Hypothalamus (tissue), 51 donors: ENCODE results near the gene SPEM1.

Experiments
- DNase-seq, 51 donors: peaks; one replicate each; lab custom pipeline; 2025; lab: John Stamatoyannopoulos, UW

SPEM1 gene, protein sequence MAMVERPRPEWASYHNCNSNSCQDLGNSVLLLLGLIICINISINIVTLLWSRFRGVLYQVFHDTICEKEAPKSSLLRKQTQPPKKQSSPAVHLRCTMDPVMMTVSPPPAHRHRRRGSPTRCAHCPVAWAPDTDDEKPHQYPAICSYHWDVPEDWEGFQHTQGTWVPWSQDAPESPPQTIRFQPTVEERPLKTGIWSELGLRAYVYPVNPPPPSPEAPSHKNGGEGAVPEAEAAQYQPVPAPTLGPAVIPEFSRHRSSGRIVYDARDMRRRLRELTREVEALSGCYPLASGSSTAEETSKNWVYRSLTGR

DNA sequence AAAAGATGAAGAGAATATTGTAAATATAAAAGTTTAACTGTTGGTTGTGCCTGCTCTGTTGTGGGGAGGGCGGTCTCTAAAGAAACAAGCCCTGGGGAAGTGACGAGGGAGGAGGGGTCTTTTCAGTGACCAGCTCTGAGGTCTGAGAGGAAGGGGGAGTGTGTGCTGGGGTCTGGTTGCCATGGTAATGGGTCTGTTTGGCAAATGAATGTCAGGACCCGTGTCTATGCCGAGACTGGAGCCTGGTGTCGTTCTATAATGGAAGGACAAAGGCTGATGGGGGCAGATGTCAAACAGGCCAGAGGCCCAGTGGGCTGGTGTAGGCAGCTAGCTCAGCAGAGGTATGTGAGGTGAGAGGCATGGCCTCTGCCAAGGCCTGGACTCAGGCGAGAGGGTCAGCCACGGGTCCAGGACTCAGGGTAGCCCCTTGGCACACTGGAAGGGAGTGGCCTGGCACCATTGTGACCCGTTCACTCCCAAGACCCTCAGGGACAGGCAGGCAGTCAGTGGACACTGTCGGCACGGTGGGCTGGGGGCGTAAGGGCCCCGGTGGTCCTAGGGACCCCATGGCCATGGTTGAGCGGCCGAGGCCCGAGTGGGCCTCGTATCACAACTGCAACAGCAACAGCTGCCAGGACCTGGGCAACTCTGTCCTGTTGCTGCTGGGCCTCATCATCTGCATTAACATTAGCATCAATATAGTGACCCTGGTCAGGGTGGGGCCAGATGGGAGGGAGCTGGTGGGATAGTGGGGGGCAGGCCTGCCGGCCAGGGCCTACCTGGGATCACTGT lies at the start of gene SPEM1:
TSS of gene SPEM1 (plus strand) at position 506 of the 792 bp plus-strand sequence. CDS start at position 567, 61 bp downstream.
- no peak for DNase-seq

DNA sequence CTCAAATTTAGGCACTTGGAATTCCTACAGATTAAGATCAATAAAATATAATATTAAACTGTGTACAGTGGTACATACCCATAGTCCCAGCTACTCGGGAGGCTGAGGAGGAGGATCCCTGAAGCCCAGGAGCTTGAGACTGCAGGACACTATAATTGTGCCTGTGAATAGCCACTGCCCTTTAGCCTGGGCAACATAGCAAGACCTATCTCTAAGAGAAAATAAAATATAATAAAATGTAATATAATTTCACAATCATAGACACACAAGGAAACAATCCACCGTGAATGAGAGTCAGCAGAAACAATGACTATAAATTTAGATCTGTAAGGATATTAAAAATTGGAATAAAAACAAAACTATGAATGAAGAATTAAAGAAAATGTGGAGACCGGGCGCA lies 49.3 kb upstream of the SPEM1 start:
- no peak for DNase-seq

DNA sequence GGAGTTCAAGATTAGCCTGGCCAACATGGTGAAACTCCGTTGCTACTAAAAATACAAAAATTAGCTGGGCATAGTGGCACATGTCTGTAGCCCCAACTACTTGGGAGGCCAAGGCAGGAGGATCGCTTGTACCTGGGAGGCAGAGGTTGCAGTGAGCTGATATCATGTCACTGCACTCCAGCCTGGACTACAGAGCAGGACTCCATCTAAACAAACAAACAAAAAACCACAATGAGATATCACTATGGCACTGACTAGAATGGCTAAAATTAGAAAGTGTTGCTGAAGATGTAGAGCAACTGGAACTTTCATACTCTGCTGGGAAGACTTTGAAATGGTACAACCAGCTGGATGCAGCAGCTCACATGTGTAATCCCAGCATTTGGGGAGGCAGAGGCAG lies 45.8 kb upstream of the SPEM1 start:
- no peak for DNase-seq

DNA sequence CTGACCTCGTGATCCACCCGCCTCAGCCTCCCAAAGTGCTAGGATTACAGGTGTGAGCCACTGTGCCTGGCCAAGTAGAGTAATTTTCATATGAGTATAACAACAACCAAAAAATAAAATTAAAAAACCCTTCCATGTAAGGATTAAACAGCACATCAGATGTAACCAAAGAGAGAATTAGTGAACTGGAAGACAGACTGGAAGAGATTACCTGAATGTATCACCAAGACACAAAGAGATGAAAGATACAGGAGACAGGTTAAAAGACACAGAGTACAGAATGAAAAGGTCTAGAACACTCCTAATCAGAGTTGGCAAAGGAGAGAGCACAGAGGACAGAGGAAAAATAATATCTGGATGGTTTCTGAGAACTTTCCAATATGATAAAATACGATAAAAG lies 41.0 kb upstream of the SPEM1 start:
- DNase-seq: no peak

DNA sequence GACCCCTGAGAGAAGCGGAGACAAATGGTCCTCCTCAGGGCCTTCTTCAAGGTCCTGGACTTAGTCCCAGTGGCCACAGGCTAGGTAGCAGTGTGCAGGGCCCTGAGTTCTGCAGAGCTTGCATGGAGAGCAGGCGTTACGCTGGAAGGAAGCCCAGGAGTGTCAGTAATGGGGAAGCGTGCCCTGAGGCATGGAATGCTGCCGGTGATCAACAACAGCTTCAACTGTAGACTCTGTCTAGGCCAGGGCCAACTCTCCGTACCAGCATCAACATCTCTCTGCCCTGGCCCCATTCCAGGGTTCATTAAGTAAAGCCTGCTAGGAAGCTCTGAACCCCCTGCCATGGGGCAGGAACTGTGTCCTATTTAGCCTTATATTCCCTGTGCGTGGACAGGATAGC lies 39.8 kb upstream of the SPEM1 start:
- peak in 2 of 51 donors; percentile 7 to 12 for DNase-seq

DNA sequence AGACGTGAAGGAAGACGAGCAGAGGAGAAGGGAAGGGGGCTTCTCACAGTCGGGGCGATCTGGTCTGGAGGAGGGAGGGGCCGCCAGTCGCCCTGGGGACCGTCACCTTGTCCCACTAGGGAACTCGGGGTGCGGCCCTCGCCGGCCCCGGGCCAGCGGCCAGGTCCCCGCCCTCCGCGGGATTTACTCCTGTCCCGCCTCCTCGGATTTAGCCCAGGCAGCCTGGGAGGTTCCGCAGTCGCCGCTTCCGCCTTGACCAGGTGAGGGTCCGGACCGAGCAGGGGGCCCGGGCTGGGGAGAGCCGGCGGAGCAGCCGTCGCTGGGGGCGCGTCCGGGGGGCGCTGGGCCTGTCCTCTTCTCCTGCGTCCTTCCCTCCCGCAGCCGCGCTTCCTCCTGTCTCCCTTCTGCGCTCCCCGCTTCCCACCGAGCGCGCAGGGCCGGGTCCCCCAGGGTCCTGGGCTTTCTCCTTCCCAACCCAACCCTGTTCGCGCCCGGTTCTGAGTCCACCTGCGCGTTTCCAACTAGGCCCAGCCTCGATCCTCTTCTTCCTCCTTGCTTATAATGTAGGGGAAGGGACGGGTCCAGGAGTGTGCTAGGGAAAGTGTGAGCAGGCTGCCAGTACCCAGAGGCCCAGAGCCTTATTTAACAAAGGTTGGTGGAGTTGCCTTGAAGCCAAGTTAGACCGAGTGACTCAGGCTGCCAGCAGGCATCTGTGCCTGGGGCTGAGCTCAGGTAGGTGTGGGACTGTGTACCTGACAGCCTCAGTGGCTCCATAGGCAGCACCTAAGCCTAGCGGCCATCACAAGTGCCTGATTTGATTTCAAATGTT lies 39.1 kb upstream of the SPEM1 start, which contains the start of gene TNK1:
TSS of gene TNK1 (plus strand) at position 235 of the 829 bp plus-strand sequence. CDS start 1,838 bp downstream, outside the sequence.
- no peak for DNase-seq

DNA sequence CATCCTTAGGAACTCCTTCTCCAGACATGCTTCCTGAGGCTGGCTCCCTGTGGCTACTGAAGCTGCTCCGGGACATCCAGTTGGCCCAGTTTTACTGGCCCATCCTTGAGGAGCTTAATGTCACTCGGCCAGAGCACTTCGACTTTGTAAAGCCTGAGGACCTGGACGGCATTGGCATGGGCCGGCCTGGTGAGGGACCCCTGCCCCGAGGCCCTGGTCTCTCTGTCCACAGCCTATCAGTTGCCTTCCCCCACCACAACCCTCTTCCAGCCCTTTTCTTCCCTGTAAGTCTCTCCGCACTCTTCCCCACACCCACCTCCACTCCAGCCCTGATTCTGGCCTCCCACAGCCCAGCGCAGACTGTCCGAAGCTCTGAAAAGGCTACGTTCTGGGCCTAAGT lies 37.2 kb upstream of the SPEM1 start:
- no peak for DNase-seq

DNA sequence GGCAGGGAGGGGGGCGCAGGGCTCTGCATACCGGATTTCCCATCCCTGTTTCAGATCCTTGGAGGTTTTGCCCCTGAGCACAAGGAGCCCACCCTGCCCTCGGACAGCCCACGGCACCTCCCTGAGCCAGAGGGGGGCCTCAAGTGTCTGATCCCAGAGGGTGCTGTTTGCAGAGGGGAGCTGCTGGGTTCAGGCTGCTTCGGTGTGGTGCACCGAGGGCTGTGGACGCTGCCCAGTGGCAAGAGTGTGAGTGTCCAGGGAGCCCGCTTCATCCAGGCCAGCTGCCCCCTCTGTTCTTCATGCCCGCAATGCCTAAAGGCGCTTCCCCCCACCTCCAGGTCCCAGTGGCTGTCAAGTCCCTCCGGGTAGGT lies 36.8 kb upstream of the SPEM1 start:
- no peak for DNase-seq

DNA sequence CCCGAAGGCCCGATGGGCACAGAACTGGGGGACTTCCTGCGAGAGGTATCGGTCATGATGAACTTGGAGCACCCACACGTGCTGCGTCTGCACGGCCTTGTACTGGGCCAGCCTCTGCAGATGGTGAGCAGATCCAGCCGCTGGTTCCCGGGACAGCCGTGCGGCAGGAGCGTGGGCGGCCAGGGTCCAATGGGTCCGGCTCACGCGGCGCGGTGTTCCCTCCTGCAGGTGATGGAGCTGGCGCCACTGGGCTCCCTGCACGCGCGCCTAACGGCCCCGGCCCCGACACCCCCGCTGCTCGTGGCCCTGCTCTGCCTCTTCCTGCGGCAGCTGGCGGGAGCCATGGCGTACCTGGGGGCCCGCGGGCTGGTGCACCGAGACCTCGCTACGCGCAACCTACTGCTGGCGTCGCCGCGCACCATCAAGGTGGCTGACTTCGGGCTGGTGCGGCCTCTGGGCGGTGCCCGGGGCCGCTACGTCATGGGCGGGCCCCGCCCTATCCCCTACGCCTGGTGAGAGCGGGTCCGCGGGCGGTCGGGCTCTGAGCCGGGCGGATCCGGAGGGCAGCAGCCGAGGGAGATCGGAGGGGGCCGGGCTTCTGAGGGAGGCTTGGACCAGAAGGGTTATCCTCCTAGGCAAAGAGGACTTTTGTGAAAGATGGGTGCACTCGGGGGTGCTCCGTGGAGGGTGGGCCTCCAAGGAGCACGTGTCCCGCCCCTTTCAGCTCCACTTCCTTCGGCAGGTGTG lies 36.2 kb upstream of the SPEM1 start:
- peak in 15 of 51 donors; percentile 17 to 74 (median 32) for DNase-seq

DNA sequence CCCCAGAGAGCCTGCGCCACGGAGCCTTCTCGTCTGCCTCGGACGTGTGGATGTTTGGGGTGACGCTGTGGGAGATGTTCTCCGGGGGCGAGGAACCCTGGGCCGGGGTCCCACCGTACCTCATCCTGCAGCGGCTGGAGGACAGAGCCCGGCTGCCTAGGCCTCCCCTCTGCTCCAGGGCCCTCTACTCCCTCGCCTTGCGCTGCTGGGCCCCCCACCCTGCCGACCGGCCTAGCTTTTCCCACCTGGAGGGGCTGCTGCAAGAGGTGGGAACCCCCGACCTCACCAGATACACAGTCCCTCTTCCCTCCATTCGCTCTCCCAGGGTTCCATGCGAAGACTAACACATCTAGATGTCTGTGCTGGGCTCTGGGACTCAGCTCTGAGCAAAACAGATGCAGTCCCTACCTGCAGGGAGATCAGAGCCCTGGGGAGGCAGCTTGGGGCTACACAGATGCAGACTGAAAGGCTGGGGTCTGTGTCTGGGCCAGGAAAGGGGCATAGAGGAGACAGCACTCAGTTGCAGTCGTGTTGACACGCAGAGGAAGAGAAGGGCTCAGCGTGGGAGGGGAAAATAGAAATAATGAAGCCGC lies 35.5 kb upstream of the SPEM1 start:
- DNase-seq: no peak

DNA sequence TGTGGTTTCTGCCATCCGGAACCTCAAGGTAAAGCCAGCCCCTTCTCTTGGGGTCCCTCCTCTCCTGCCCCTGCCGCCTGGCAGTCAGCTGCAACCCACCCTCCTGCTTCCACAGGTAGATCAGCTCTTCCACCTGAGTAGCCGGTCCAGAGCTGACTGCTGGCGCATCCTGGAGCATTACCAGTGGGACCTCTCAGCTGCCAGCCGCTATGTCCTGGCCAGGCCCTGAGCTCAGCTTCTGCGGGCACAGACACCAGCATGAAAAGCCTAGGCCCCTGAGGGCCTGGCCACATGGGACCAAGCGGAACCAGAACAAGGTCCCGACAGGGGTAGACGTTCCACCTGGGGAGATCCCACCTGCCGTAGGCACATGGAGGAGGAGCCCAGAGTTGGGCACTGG lies 31.3 kb upstream of the SPEM1 start:
- DNase-seq: no peak

DNA sequence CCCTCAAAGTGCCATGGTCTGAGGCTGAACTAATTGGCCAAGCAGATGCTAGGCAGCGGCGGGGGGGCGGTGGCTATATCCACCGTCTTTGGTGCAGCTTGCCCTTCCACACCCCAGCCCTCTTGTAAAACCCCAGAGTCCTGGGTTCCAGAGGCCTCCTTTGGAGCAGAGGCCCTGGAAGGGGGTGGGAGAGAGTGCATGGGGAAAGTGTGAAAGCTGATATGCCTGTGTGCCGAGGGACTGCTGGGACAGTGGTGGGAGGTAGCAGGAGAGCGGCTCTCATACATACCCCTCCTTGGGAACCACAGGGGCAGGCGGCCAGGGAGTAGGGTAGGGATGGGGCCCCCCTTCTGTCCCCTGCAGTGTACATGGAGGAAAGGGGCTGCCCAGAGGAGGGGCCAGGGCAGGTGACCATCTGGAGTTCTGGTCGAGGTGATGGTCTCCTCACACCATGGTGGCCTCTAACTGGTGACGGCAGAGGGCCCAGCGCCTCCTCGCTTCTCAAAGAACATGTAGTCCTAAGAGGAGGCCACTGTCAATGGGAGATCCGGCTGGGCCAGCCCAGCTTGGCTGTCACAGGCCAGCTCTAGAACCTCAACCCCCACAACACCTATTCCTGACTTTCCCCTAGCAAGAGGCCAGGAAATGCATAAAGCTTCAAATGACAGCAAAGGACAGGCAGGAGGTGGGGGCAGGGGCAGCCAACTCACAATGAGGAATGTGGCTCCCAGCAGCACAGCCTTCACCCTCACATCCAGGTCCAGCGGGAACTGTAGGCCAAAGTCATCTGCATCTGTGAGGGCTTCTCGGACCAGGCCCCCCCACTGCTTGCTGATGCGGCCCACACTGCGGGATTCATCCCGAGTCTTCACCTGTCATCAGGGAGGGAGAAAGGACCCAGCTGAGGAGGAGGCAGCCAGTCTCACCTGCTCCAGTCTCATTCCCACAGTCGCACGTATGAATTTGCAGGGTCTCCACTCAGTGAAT lies 29.9 kb upstream of the SPEM1 start:
- DNase-seq: no peak

DNA sequence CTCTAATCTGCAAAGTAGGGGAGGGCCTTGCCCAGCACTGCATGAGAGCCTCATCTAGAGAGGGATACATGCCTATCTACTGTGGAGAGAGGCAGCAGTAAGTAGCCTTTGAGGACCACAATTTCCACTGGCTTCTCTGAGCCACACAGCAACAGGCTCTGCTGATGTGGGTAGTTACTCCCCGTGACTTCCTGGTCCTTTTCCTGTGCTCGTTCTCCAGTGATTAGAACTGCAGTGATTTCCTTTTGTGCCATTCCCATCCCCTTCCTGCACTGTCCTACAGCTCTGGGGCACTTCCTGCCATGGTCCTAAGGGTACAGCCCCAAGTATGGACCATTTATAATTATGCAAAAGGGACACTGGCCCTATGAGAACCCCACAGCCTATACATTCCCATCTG lies 28.8 kb upstream of the SPEM1 start:
- no peak for DNase-seq

DNA sequence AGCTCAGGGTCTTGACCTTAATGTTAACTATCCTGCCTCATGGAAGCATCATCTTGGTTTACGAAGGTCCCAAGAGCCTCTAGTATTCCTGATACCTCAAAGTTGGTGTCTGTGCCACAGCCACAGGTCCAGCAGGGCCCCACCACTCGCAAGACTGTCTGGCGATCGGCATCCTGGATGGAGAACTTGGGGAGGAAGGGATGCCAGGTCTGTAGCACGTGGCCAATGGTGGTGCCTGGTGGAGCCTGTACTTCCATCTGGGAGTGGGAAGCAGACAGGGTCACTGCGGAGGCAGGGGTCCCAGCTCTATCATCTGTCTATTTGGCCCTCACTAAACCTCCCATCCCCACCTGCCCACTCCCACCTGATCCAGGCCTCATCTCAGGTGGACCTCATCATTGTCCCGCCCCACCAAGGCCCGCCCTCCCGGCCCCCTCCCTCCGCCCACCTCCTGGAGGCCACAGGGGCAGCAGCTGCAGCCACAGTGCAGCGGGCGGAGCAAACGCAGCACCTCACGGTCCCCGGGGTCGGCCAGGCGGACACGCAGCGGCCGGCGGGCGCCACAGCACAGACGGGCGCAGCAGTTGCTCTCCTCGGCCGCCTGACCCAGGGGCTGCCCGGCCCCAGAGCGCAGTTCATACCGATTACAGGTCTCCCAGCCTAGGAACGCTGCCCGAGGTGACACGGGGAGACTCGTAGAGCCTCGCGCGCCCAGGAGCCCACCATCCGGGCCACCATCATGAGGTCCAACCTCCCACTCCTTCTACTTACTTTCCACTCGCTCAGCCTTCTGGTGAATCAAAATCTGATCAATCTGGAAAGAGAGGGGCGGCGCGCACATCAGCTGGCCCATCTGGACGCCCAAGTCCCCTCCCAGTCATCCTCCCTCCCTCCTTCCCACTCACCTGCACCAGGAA lies 27.2 kb upstream of the SPEM1 start:
- DNase-seq: no peak

DNA sequence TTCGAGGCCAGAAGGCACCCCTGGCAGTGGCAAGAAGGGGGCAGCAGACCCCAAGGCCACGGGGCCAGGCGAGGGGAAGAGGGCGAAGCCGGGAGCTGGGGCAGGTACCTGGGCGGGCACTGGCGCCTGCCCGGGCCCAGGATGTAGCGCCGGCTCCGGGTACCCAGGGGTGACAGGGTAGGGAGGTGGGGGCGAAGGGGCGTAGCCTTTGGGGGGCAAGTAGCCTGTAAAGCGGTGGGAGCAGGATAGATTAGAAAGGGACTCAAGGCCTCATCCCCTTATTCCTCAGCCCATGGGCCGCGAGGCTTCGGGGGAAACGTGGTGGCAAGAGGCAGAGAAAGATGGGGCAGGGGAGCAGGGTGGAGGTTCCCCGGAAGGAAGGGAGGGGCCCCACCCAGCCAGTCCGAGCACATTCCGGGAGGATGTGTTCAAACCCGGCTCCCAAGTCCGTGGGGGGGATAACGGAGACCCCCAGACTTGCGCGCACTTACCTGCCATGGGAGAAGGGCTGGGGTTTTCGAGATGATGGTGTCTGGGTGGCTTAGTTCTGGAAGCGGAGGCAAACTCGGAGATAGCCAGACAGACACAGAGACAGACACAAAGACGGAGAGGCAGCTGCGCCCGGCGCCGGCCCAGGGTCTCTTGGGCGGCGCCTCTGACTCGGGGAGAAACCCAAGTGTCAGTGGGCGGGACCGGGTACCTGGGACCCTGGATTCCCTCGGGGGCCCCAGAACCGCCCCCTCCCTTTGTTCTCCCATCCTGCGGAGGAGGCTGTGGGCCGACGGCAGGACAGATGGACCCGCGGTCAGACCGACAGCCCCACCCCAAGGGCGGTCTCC lies 26.3 kb upstream of the SPEM1 start:
- peak in 1 of 51 donors; percentile 38 for DNase-seq

DNA sequence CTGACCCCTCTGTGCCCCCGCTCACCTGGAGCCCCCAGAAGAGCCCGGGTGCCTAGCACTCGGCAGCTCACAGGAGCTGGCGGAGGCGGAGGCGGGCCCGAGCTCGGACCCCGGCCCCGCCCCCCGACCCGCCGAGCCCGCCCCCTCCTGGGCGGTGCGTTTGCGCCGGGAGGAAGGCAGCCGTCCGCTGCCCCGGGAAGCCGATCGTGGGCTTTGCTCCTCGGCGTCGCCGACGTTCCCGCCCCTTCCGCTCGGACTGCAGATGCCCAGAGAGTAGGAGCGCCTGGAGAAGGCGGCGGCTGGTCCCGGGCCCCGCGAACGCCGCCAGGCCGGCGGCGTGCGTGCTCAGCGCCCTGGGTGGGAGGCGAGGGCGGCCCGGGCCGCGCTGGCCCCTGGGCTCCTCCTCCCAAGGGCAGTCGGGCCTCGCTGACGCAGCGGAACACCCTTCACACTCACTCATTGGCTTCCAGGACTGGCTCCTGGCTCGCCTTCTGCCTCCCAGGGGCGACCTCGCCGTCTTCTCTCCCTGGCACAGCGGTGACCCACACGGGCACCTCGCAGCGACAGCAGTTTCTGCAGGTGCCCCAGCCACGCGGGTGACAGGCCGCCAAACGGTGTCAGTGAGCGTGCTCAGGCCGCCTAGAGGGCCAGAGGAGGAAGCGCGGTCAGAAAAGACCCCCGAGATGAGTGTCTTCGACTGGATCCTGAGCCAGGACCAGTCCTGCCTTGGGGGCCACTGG lies 25.5 kb upstream of the SPEM1 start, which contains the start of gene PLSCR3:
TSS of gene PLSCR3 (minus strand) at position 74 of the 740 bp plus-strand sequence. CDS start 415 bp downstream, outside the sequence.
- peak in 49 of 51 donors; percentile 47 to 90 (median 79) for DNase-seq
